PFSK-1 (cell line): ENCODE results near the gene KRT73.

Experiments used
- POLR2AphosphoS5 ChIP-seq: IDR thresholded peaks from 2 replicates; pipeline ENCODE4 v1.6.1; 2012; ENCODE audit warnings: low read depth, mild to moderate bottlenecking, control low read depth, low read length, moderate library complexity
- SIN3A ChIP-seq: IDR thresholded peaks from 2 replicates; pipeline ENCODE4 v1.6.1; 2012; ENCODE audit warnings: mild to moderate bottlenecking, low read length, moderate library complexity, borderline replicate concordance; ENCODE audit not compliant: insufficient read depth

- TF ChIP-seq POLR2AphosphoS5 (no peak), SIN3A (no peak)
These were observed 18.9 kb upstream of the KRT73 start for GRCh38 chr12:52637299-52637698.
